Liver (tissue), 9 donors: Measurements from ENCODE around the gene HECTD2. TPM values are rescaled to one million over a fixed set of nuclear protein-coding genes. Genes with fewer than 3 reads are reported as not detected.

Source experiments
- DNase-seq: peaks from one replicate; pipeline ENCODE4 v3.0.0-alpha.2; 2017; ENCODE audit warnings: low spot score
- H3K27ac ChIP-seq, 2 donors: one replicate each; pipeline ENCODE4 v1.7.0; 2013; ENCODE audit warnings: inconsistent platforms in 2 of 2, low read length in 2 of 2, control low read depth in 1 of 2, low read depth in 1 of 2, mild to moderate bottlenecking in 1 of 2
- H3K27me3 ChIP-seq, 4 donors: one replicate each; pipeline versions ENCODE4 v1.6.1 to v1.7.0; 2013; ENCODE audit warnings: low read length in 3 of 4, inconsistent platforms in 1 of 4, mild to moderate bottlenecking in 1 of 4, moderate library complexity in 1 of 4; ENCODE audit not compliant: control insufficient read depth in 4 of 4, insufficient read depth in 4 of 4
- H3K36me3 ChIP-seq, 4 donors: one replicate each; pipeline versions ENCODE4 v1.6.1 to v1.7.0; 2013; ENCODE audit warnings: low read length in 3 of 4, mild to moderate bottlenecking in 3 of 4, low read depth in 1 of 4, moderate library complexity in 1 of 4; ENCODE audit not compliant: control insufficient read depth in 4 of 4, insufficient read depth in 3 of 4
- H3K4me1 ChIP-seq, 4 donors: one replicate each; pipeline versions ENCODE4 v1.6.1 to v1.7.0; 2013; ENCODE audit warnings: low read length in 3 of 4, mild to moderate bottlenecking in 3 of 4, moderate library complexity in 1 of 4; ENCODE audit not compliant: control insufficient read depth in 4 of 4, insufficient read depth in 4 of 4
- H3K4me3 ChIP-seq, 3 donors: one replicate each; pipeline versions ENCODE4 v1.6.1 to v1.7.0; 2013; ENCODE audit warnings: low read length in 3 of 3, control low read depth in 1 of 3, low read depth in 1 of 3, mild to moderate bottlenecking in 1 of 3
- H3K9ac ChIP-seq, 2 donors: one replicate each; pipeline ENCODE4 v1.7.0; 2013; ENCODE audit warnings: low read length in 2 of 2, mild to moderate bottlenecking in 2 of 2, moderate library complexity in 2 of 2, control low read depth in 1 of 2, low read depth in 1 of 2
- H3K9me3 ChIP-seq, 4 donors: one replicate each; pipeline versions ENCODE4 v1.6.1 to v1.7.0; 2013; ENCODE audit warnings: low read length in 3 of 4; ENCODE audit not compliant: control insufficient read depth in 4 of 4
- ATF3 ChIP-seq: IDR thresholded peaks from 2 replicates; pipeline ENCODE4 v1.6.1; 2016; ENCODE audit warnings: antibody characterized with exemption
- CTCF ChIP-seq: fragments of 150-350 bp; IDR thresholded peaks from 2 replicates; pipeline ENCODE4 v1.5.1; 2017; ENCODE audit warnings: improper control_type of control experiment, low read depth, low read length; ENCODE audit not compliant: missing input control
- EGR1 ChIP-seq, 2 donors: IDR thresholded peaks; 2 replicates each; pipeline ENCODE4 v1.6.1; 2016 to 2018; ENCODE audit warnings: antibody characterized with exemption in 2 of 2, low read depth in 2 of 2
- FOXA1 ChIP-seq: IDR thresholded peaks from 2 replicates; pipeline ENCODE4 v1.6.1; 2016; ENCODE audit warnings: antibody characterized with exemption
- FOXA2 ChIP-seq: IDR thresholded peaks from 2 replicates; pipeline ENCODE4 v1.6.1; 2016; ENCODE audit warnings: antibody characterized with exemption
- GABPA ChIP-seq, 2 donors: IDR thresholded peaks in 1 of 2; conservative IDR thresholded peaks in 1 of 2; 2 replicates each; pipeline ENCODE4 v1.6.1; 2016; ENCODE audit warnings: antibody characterized with exemption in 2 of 2, mild to moderate bottlenecking in 1 of 2, moderate library complexity in 1 of 2
- HNF4A ChIP-seq, 2 donors: conservative IDR thresholded peaks; 2 replicates each; pipeline ENCODE4 v1.6.1; 2016; ENCODE audit warnings: antibody characterized with exemption in 2 of 2, mild to moderate bottlenecking in 2 of 2
- HNF4G ChIP-seq: IDR thresholded peaks from 2 replicates; pipeline ENCODE4 v1.6.1; 2016; ENCODE audit warnings: antibody characterized with exemption
- JUND ChIP-seq, 2 donors: IDR thresholded peaks; 2 replicates each; pipeline ENCODE4 v1.6.1; 2016; ENCODE audit warnings: antibody characterized with exemption in 2 of 2
- MAX ChIP-seq: IDR thresholded peaks from 2 replicates; pipeline ENCODE4 v1.6.1; 2016; ENCODE audit warnings: antibody characterized with exemption
- NR2F2 ChIP-seq: IDR thresholded peaks from 2 replicates; pipeline ENCODE4 v1.6.1; 2016; ENCODE audit warnings: antibody characterized with exemption
- RAD21 ChIP-seq, 2 donors: IDR thresholded peaks; 2 replicates each; pipeline ENCODE4 v1.6.1; 2016; ENCODE audit warnings: antibody characterized with exemption in 2 of 2, mild to moderate bottlenecking in 2 of 2
- REST ChIP-seq: IDR thresholded peaks from 2 replicates; pipeline ENCODE4 v1.6.1; 2016; ENCODE audit warnings: antibody characterized with exemption, mild to moderate bottlenecking
- RXRA ChIP-seq, 2 donors: IDR thresholded peaks; 2 replicates each; pipeline ENCODE4 v1.6.1; 2017 to 2018; ENCODE audit warnings: antibody characterized with exemption in 2 of 2, mild to moderate bottlenecking in 1 of 2
- SP1 ChIP-seq: IDR thresholded peaks from 2 replicates; pipeline ENCODE4 v1.6.1; 2018; ENCODE audit warnings: antibody characterized with exemption, mild to moderate bottlenecking
- TAF1 ChIP-seq: conservative IDR thresholded peaks from 2 replicates; pipeline ENCODE4 v1.6.1; 2016; ENCODE audit warnings: antibody characterized with exemption, mild to moderate bottlenecking
- YY1 ChIP-seq: IDR thresholded peaks from 2 replicates; pipeline ENCODE4 v1.6.1; 2016; ENCODE audit warnings: antibody characterized with exemption, mild to moderate bottlenecking
- ZBTB33 ChIP-seq: IDR thresholded peaks from 2 replicates; pipeline ENCODE4 v1.6.1; 2016; ENCODE audit warnings: antibody characterized with exemption
- WGBS: extraction: QIAGEN DNeasy Blood & Tissue Kit; methylation state at CpG from one replicate; pipeline ENCODE4 v1.1.7; 2013; 5-methylcytosine and 5-hydroxymethylcytosine counted together
- polyA plus RNA-seq, 2 donors: library from polyadenylated mRNA; stranded (reverse) in 1 of 2; unstranded in 1 of 2; fragments of 200-250 nt in 1 of 2; fragments of >200 nt in 1 of 2; fragmentation: Nextera tagmentation in 1 of 2; extraction: Ambion mirVana in 1 of 2; gene quantifications; one replicate each; pipeline versions ENCODE4 v1.2.1 to v1.2.3, GENCODE V29; 2013 to 2015
- total RNA-seq, 2 donors: library from RNA; depleted of rRNA; stranded (reverse); fragments of >200 nt; gene quantifications; one replicate each; pipeline ENCODE4 v1.2.3, GENCODE V29; 2014
- donor health status: healthy.
- donor health status: healthy.
- donor health status: healthy.
- donor health status: healthy.
- donor health status: healthy.

Gene HECTD2
- total and polyA plus RNA-seq, 4 donors, result 1.0 to 5.0 (median 3.2) TPM

- 40% methylated on average over 12 of the region's 12 CpGs for WGBS
- Histone ChIP-seq H3K9ac (peak overlapping the region in 1 of 2 donors; percentile 60), H3K4me1 (peaks cover 10 to 73% (median 48%) of the 10 kb centered on the region in 4 donors), H3K36me3 (no peaks in the 10 kb centered on the region), H3K4me3 (no peak overlapping the region), H3K27ac (peak overlapping the region; percentile 83 to 89), H3K27me3 (no peaks in the 10 kb centered on the region), H3K9me3 (no peaks in the 10 kb centered on the region)
- TF ChIP-seq YY1 (peak; percentile 77), JUND (IDR thresholded peaks at IDR 0.05) (peak; percentile 79 to 90), ZBTB33 (peak; percentile 91), NR2F2 (peak; percentile 79), GABPA (IDR thresholded peaks at IDR 0.05 in 1 of 2, conservative IDR thresholded peaks at IDR 0.05 in 1 of 2) (no peak), ATF3 (peak; percentile 76), TAF1 (peak; percentile 65), RAD21 (IDR thresholded peaks at IDR 0.05) (peak; percentile 66 to 78), EGR1 (IDR thresholded peaks at IDR 0.05; ENCODE audit: low read depth in 2 of 2) (peak in 1 of 2 donors; percentile 39), FOXA2 (peak; percentile 97), HNF4A (conservative IDR thresholded peaks at IDR 0.05) (peak; percentile 96 to 98), FOXA1 (peak; percentile 99), RXRA (IDR thresholded peaks at IDR 0.05) (peak; percentile 97 to 98), MAX (peak; percentile 87), SP1 (peak; percentile 98), HNF4G (peak; percentile 91), CTCF (no peak), REST (peak; percentile 89)
- no peak for DNase-seq
Observed at GRCh38 chr10:91556691-91557566, 146.8 kb downstream of the HECTD2 start.
